ENCODE results near the gene MBIP.

The MBIP gene

GRCh38 chr14:36258241-36258640, 62.2 kb downstream of the MBIP start:
- DNase-seq: no peak

GRCh38 chr14:36256126-36256801, 64.2 kb downstream of the MBIP start:
- no peak for DNase-seq

GRCh38 chr14:36254020-36254624, 66.3 kb downstream of the MBIP start:
- no peak for DNase-seq
